HepG2 (cell line): Measurements from ENCODE around the gene EPM2A. TPM values are rescaled to one million over a fixed set of nuclear protein-coding genes. Genes with fewer than 3 reads are reported as not detected.

Source experiments
- ARID5B ChIP-seq: IDR thresholded peaks from 2 replicates; pipeline ENCODE4 v1.4.0; 2020; ENCODE audit warnings: mild to moderate bottlenecking, missing genetic modification reagents
- ATF1 ChIP-seq: IDR thresholded peaks from 2 replicates; pipeline ENCODE4 v1.6.1; 2016; ENCODE audit warnings: mild to moderate bottlenecking, control low read depth
- FOXM1 ChIP-seq: sonication (generic); formaldehyde crosslinking; IDR thresholded peaks from 2 replicates; pipeline ENCODE4 v1.5.0; 2020; ENCODE audit warnings: missing genetic modification reagents
- GABPB1 ChIP-seq: IDR thresholded peaks from 2 replicates; pipeline ENCODE4 v1.6.1; 2016; ENCODE audit warnings: mild to moderate bottlenecking, missing genetic modification reagents, moderate library complexity, missing compliant biosample characterization
- HNF1A ChIP-seq, 2 experiments: sonication (generic) in 1 of 2; formaldehyde crosslinking in 1 of 2; IDR thresholded peaks; 2 replicates each; pipeline versions ENCODE4 v1.4.0 to v1.6.1; 2016 to 2020; ENCODE audit warnings: borderline replicate concordance in 1 of 2, low read depth in 1 of 2, mild to moderate bottlenecking in 1 of 2, missing genetic modification reagents in 1 of 2
- KAT2B ChIP-seq: fragments of 150-350 bp; IDR thresholded peaks from 2 replicates; pipeline ENCODE4 v1.6.1; 2014; ENCODE audit warnings: low read depth, low read length, borderline replicate concordance
- KLF16 ChIP-seq, 2 experiments: sonication (generic) in 1 of 2; formaldehyde crosslinking in 1 of 2; IDR thresholded peaks; 2 replicates each; pipeline versions ENCODE4 v1.6.1 to v1.8.0; 2016 to 2023; ENCODE audit warnings: missing genetic modification reagents in 2 of 2, missing compliant biosample characterization in 1 of 2
- MEIS1 ChIP-seq: sonication (generic); formaldehyde crosslinking; IDR thresholded peaks from 2 replicates; pipeline ENCODE4 v1.9.0; 2021; ENCODE audit warnings: mild to moderate bottlenecking, missing genetic modification reagents, moderate library complexity, borderline replicate concordance
- REXO4 ChIP-seq: sonication (generic); formaldehyde crosslinking; IDR thresholded peaks from 2 replicates; pipeline ENCODE4 v1.8.0; 2022; ENCODE audit warnings: missing genetic modification reagents, mild to moderate bottlenecking, borderline replicate concordance
- SATB2 ChIP-seq: sonication (generic); formaldehyde crosslinking; IDR thresholded peaks from 2 replicates; pipeline ENCODE4 v1.5.0; 2020; ENCODE audit warnings: missing genetic modification reagents
- TBX3 ChIP-seq: fragments of 450-650 bp; IDR thresholded peaks from 2 replicates; pipeline ENCODE4 v1.6.1; 2017; ENCODE audit warnings: antibody characterized with exemption, mild to moderate bottlenecking, inconsistent platforms, borderline replicate concordance
- ZNF12 ChIP-seq: sonication (generic); formaldehyde crosslinking; IDR thresholded peaks from 2 replicates; pipeline ENCODE4 v1.5.0; 2020; ENCODE audit warnings: missing genetic modification reagents
- ZNF441 ChIP-seq: sonication (generic); formaldehyde crosslinking; IDR thresholded peaks from 2 replicates; pipeline ENCODE4 v1.7.0; 2021; ENCODE audit warnings: missing genetic modification reagents, borderline replicate concordance
- ZNF546 ChIP-seq: sonication (generic); formaldehyde crosslinking; conservative IDR thresholded peaks from 2 replicates; pipeline ENCODE4 v1.8.1; 2023; ENCODE audit warnings: mild to moderate bottlenecking, missing genetic modification reagents
- ZNF737 ChIP-seq: sonication (generic); formaldehyde crosslinking; IDR thresholded peaks from 2 replicates; pipeline ENCODE4 v1.5.0; 2020; ENCODE audit warnings: missing genetic modification reagents, mild to moderate bottlenecking, borderline replicate concordance
- polyA plus RNA-seq, 8 experiments: library from polyadenylated mRNA; depleted of rRNA in 3 of 8; stranded (reverse) in 7 of 8; unstranded in 1 of 8; fragments of >200 nt; fragmentation: Illumina TruSeq in 4 of 8; extraction: Trizol in 4 of 8; gene quantifications; 2 replicates each; pipeline versions ENCODE4 v1.2.1 to v1.2.3, GENCODE V29; 2011 to 2016; ENCODE audit warnings: low read depth in 4 of 8, missing spikeins in 1 of 8, mixed read lengths in 1 of 8; ENCODE audit not compliant: insufficient read depth in 1 of 8
- total RNA-seq, 5 experiments: library from RNA; depleted of rRNA; stranded (reverse); fragments of >200 nt; fragmentation: Illumina TruSeq; extraction: Trizol; gene quantifications; 2 replicates each; pipeline ENCODE4 v1.2.3, GENCODE V29; 2016; ENCODE audit warnings: low read depth in 1 of 5
- TF ChIP-seq, protein P1 (sequence below): sonication (generic); formaldehyde crosslinking; IDR thresholded peaks from 2 replicates; pipeline ENCODE4 v1.4.0; 2020; ENCODE audit warnings: mild to moderate bottlenecking, missing genetic modification reagents

Gene EPM2A
- total and polyA plus RNA-seq, 2 of the 13 experiments (the other 11 are each of a cell fraction or from before 2014, with no cell fraction given), result 4.6 to 9.2 TPM

DNA sequence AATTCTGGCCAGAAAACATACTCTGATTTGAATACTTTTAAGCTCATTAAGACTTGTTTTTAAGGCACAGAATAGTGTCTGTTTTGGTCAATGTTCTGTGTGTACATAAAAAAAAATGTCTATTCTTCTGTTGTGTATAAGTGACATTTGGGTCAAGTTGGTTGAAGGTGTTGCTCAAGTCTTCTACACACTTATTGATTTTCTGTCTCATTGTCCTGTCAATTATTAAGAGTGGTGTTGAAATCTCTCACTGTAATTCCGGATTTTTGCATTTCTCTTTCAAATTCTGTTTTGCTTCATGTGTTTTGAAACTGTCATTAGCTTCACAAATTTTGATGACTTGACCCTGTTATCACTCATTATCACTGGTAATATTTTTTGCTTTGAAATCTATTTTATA is 37.5 kb upstream of the EPM2A start (continued):
- TF ChIP-seq ARID5B (CRISPR knock-in tag) (peak; percentile 81), FOXM1 (CRISPR knock-in tag) (no peak), ATF1 (CRISPR knock-in tag) (no peak), MEIS1 (peak; percentile 47; the same call in 1 of the 2 replicates), TBX3 (peak; percentile 60; the same call in 1 of the 2 replicates), REXO4 (CRISPR knock-in tag) (no peak), GABPB1 (no peak), ZNF12 (CRISPR knock-in tag) (0 out of 2 replicates have a peak, but pooled peaks have one; percentile 36), SATB2 (CRISPR knock-in tag) (0 out of 2 replicates have a peak, but pooled peaks have one; percentile 15), KAT2B (peak; percentile 75), HNF1A (IDR thresholded peaks at IDR 0.05; ENCODE audit: low read depth) (peak; percentile 72), HNF1A (CRISPR knock-in tag; IDR thresholded peaks at IDR 0.05; ENCODE audit: borderline replicate concordance) (no peak; the same call in 1 of the 2 replicates), ZNF546 (CRISPR knock-in tag) (no peak), ZNF441 (CRISPR knock-in tag) (no peak), ZNF737 (CRISPR knock-in tag) (no peak), KLF16 (CRISPR knock-in tag; IDR thresholded peaks at IDR 0.05) (peak in 1 of 2 experiments; percentile 49; a peak in 1 of 4 replicates)
- TF ChIP-seq, protein P1, sequence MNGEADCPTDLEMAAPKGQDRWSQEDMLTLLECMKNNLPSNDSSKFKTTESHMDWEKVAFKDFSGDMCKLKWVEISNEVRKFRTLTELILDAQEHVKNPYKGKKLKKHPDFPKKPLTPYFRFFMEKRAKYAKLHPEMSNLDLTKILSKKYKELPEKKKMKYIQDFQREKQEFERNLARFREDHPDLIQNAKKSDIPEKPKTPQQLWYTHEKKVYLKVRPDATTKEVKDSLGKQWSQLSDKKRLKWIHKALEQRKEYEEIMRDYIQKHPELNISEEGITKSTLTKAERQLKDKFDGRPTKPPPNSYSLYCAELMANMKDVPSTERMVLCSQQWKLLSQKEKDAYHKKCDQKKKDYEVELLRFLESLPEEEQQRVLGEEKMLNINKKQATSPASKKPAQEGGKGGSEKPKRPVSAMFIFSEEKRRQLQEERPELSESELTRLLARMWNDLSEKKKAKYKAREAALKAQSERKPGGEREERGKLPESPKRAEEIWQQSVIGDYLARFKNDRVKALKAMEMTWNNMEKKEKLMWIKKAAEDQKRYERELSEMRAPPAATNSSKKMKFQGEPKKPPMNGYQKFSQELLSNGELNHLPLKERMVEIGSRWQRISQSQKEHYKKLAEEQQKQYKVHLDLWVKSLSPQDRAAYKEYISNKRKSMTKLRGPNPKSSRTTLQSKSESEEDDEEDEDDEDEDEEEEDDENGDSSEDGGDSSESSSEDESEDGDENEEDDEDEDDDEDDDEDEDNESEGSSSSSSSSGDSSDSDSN (CRISPR knock-in tag), result no peak
